Measurements from ENCODE around the gene LDLRAD2. TPM values are rescaled to one million over a fixed set of nuclear protein-coding genes. Genes with fewer than 3 reads are reported as not detected.
"Not testable (repeated sequence)": the region's sequence is repeated elsewhere in the genome, so short reads cannot be mapped to it uniquely, and the experiment has no call there.

The LDLRAD2 gene
- total RNA-seq, 1 donor from 2014 or later: 0.14 TPM

- Histone ChIP-seq H4K20me1 (ENCODE audit: insufficient read depth, low read length) (peaks cover 17% of the 10 kb centered on the region), H3K27ac (ENCODE audit: low read depth, low read length) (peak overlapping the region; percentile 100), H3K36me3 (ENCODE audit: insufficient read depth, low read length) (no peaks in the 10 kb centered on the region), H3K9me3 (ENCODE audit: insufficient read depth, low read depth, low read length) (no peaks in the 10 kb centered on the region), H3K27me3 (ENCODE audit: insufficient read depth, low read length) (no peaks in the 10 kb centered on the region), H3K79me2 (ENCODE audit: insufficient read depth, low read length) (peaks cover 41% of the 10 kb centered on the region), H2AFZ (ENCODE audit: low read depth, low read length) (peak overlapping the region; percentile 76), H3K9ac (ENCODE audit: low read length) (peak overlapping the region; percentile 98), H3K4me1 (ENCODE audit: insufficient read depth, low read length) (no peaks in the 10 kb centered on the region), H3K4me2 (ENCODE audit: low read length) (peak overlapping the region; percentile 92), H3K4me3 (ENCODE audit: insufficient read depth, low read depth, low read length) (peak overlapping the region; percentile 84)
- Mint-ChIP-seq H3K36me3 (ENCODE audit: low read depth, unreplicated experiment) (no peaks in the 10 kb centered on the region), H3K4me3 (ENCODE audit: unreplicated experiment) (peak overlapping the region; percentile 94), H3K4me1 (ENCODE audit: low read depth, unreplicated experiment) (peaks cover 10% of the 10 kb centered on the region), H3K27me3 (ENCODE audit: low read depth, unreplicated experiment) (no peaks in the 10 kb centered on the region), H3K9me3 (ENCODE audit: unreplicated experiment) (peaks cover 2% of the 10 kb centered on the region), H3K27ac (ENCODE audit: unreplicated experiment) (peak overlapping the region; percentile 100)
- no peak for TF ChIP-seq CTCF (IDR thresholded peaks at IDR 0.05; ENCODE audit: insufficient read depth, low read depth, low read length)
- TF ChIP-seq EZH2 (IDR thresholded peaks at IDR 0.05; ENCODE audit: insufficient read depth, low read length): no peak
- FAIRE-seq (no peak), DNase-seq (ENCODE audit: low read depth) (peak; percentile 72)
Observed at GRCh38 chr1:21783679-21784603, 28.1 kb upstream of the LDLRAD2 start.

- not testable (repeated sequence) for H3K4me1 Mint-ChIP-seq (ENCODE audit: low read depth, unreplicated experiment); FAIRE-seq; H2AFZ ChIP-seq (ENCODE audit: low read depth, low read length); H3K4me1 ChIP-seq (ENCODE audit: insufficient read depth, low read length); H3K27me3 Mint-ChIP-seq (ENCODE audit: low read depth, unreplicated experiment); DNase-seq (ENCODE audit: low read depth); H3K4me2 ChIP-seq (ENCODE audit: low read length); H3K9ac ChIP-seq (ENCODE audit: low read length); H3K9me3 ChIP-seq (ENCODE audit: insufficient read depth, low read depth, low read length); H3K4me3 Mint-ChIP-seq (ENCODE audit: unreplicated experiment); H3K27me3 ChIP-seq (ENCODE audit: insufficient read depth, low read length); H3K9me3 Mint-ChIP-seq (ENCODE audit: unreplicated experiment); H3K36me3 Mint-ChIP-seq (ENCODE audit: low read depth, unreplicated experiment); H4K20me1 ChIP-seq (ENCODE audit: insufficient read depth, low read length); H3K36me3 ChIP-seq (ENCODE audit: insufficient read depth, low read length); H3K27ac Mint-ChIP-seq (ENCODE audit: unreplicated experiment); H3K27ac ChIP-seq (ENCODE audit: low read depth, low read length); H3K4me3 ChIP-seq (ENCODE audit: insufficient read depth, low read depth, low read length)
- peaks cover 22% of the 10 kb centered on the region for H3K79me2 ChIP-seq (ENCODE audit: insufficient read depth, low read length)
Observed at GRCh38 chr1:21785764-21786163, 26.3 kb upstream of the LDLRAD2 start.

- peaks cover 2% of the 10 kb centered on the region for H3K9me3 Mint-ChIP-seq (ENCODE audit: unreplicated experiment)
- no peaks in the 10 kb centered on the region for H3K27me3 Mint-ChIP-seq (ENCODE audit: low read depth, unreplicated experiment)
- DNase-seq (ENCODE audit: low read depth): no peak
- Histone ChIP-seq H3K9me3 (ENCODE audit: insufficient read depth, low read depth, low read length) (no peaks in the 10 kb centered on the region), H3K27me3 (ENCODE audit: insufficient read depth, low read length) (no peaks in the 10 kb centered on the region), H3K27ac (ENCODE audit: low read depth, low read length) (no peak overlapping the region), H3K4me2 (ENCODE audit: low read length) (no peak overlapping the region), H3K36me3 (ENCODE audit: insufficient read depth, low read length) (no peaks in the 10 kb centered on the region), H3K9ac (ENCODE audit: low read length) (no peak overlapping the region), H3K4me3 (ENCODE audit: insufficient read depth, low read depth, low read length) (no peak overlapping the region), H3K4me1 (ENCODE audit: insufficient read depth, low read length) (no peaks in the 10 kb centered on the region), H3K79me2 (ENCODE audit: insufficient read depth, low read length) (peaks cover 14% of the 10 kb centered on the region), H4K20me1 (ENCODE audit: insufficient read depth, low read length) (peaks cover 3% of the 10 kb centered on the region), H2AFZ (ENCODE audit: low read depth, low read length) (no peak overlapping the region)
- H3K4me3 Mint-ChIP-seq (ENCODE audit: unreplicated experiment): no peak overlapping the region
- H3K27ac Mint-ChIP-seq (ENCODE audit: unreplicated experiment): no peak overlapping the region
- no peak for TF ChIP-seq CTCF (IDR thresholded peaks at IDR 0.05; ENCODE audit: insufficient read depth, low read depth, low read length)
- TF ChIP-seq EZH2 (IDR thresholded peaks at IDR 0.05; ENCODE audit: insufficient read depth, low read length): no peak
- no peaks in the 10 kb centered on the region for H3K36me3 Mint-ChIP-seq (ENCODE audit: low read depth, unreplicated experiment)
- no peak for FAIRE-seq
- no peaks in the 10 kb centered on the region for H3K4me1 Mint-ChIP-seq (ENCODE audit: low read depth, unreplicated experiment)
Observed at GRCh38 chr1:21786640-21787039, 25.4 kb upstream of the LDLRAD2 start.
